Measurements from ENCODE around the gene NCOA1. TPM values are rescaled to one million over a fixed set of nuclear protein-coding genes. Genes with fewer than 3 reads are reported as not detected.

Gene NCOA1
- total RNA-seq, 4 donors from 2014 or later, result 29.9 to 51.9 (median 40.1) TPM

DNA sequence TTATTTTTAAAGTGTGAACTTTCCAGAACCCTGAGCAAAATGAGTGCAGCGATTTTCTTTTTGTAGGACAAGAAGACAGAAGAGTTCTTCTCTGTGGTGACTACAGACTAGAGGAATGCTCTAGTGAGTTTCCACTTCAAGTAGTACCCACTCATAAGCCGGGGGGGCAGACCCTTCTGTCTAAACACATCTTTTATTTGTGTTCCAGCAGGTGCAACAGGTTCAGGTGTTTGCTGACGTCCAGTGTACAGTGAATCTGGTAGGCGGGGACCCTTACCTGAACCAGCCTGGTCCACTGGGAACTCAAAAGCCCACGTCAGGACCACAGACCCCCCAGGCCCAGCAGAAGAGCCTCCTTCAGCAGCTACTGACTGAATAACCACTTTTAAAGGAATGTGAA, 277.0 kb downstream of the NCOA1 start:
- Histone ChIP-seq H3K4me3 (replicated peaks in 1 of 3) (no peak overlapping the region), H3K27ac (peak overlapping the region; percentile 74 to 82 (median 79)), H3K4me1 (peaks cover 12 to 24% of the 10 kb centered on the region in 2 donors), H3K27me3 (no peaks in the 10 kb centered on the region), H3K9me3 (no peaks in the 10 kb centered on the region), H3K36me3 (peaks cover 0 to under 1% of the 10 kb centered on the region in 2 donors)
- intact Hi-C loops (cut with DNase I), result no loop called here
- TF ChIP-seq, protein P1, sequence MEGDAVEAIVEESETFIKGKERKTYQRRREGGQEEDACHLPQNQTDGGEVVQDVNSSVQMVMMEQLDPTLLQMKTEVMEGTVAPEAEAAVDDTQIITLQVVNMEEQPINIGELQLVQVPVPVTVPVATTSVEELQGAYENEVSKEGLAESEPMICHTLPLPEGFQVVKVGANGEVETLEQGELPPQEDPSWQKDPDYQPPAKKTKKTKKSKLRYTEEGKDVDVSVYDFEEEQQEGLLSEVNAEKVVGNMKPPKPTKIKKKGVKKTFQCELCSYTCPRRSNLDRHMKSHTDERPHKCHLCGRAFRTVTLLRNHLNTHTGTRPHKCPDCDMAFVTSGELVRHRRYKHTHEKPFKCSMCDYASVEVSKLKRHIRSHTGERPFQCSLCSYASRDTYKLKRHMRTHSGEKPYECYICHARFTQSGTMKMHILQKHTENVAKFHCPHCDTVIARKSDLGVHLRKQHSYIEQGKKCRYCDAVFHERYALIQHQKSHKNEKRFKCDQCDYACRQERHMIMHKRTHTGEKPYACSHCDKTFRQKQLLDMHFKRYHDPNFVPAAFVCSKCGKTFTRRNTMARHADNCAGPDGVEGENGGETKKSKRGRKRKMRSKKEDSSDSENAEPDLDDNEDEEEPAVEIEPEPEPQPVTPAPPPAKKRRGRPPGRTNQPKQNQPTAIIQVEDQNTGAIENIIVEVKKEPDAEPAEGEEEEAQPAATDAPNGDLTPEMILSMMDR (IDR thresholded peaks at IDR 0.05), result no peak
- TF ChIP-seq POLR2A (IDR thresholded peaks at IDR 0.05), result peak in 1 of 2 donors; percentile 26
- WGBS, 2 donors, result 29 to 31% methylated on average over 5 of the region's 5 CpGs
- DNase-seq, result peak; percentile 92 to 95

DNA sequence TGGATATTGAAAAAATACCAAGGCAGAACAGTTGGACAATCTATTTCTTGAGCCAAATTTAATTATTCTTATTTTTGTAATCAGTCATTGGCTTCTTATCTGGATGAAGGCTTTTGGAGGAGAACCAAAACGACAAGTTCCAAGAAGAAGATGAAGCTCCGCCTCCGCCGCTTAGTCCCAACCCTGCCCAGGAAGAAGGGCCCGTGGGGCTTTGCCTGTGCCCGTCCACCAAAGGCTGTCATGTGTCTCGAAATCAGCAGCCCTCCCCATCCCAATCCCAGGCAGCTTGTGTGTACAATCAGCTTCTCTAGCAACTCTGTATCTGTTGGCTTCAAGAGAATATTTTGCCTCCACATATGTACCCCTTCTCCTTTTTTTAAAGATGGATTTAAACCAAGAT, 277.5 kb downstream of the NCOA1 start:
- Histone ChIP-seq H3K9me3 (no peaks in the 10 kb centered on the region), H3K27ac (peak overlapping the region; percentile 74 to 82 (median 79)), H3K4me3 (replicated peaks in 1 of 3) (no peak overlapping the region), H3K27me3 (no peaks in the 10 kb centered on the region), H3K4me1 (peaks cover 12 to 24% of the 10 kb centered on the region in 2 donors), H3K36me3 (no peaks in the 10 kb centered on the region)
- intact Hi-C loops (cut with DNase I), result no loop called here
- no peak for TF ChIP-seq POLR2A (IDR thresholded peaks at IDR 0.05)
- TF ChIP-seq, protein P1 (IDR thresholded peaks at IDR 0.05), result no peak
- peak; percentile 73 to 76 for DNase-seq
- 18 to 32% methylated on average over 7 of the region's 7 CpGs for WGBS, 2 donors

DNA sequence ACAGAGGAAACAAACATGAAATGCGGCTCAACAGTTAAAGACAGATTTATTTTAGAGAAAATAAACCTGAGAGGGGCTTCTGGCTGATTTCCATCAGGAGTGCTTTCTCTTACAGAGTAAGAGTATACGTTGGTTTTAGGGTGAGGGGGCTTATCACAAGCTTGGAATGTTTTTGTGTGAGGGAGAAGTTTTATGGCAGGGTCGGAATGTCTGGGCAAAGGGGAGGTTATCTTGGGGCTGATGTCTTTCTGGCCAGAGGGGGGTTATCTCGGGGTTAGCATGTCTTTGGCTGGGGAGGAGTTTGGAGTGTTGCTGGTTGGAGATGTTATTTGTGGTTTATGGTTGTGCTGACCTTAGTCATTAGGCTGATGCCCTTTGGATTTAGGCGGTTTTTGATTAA, 280.0 kb downstream of the NCOA1 start:
- 95 to 96% methylated on average over 5 of the region's 5 CpGs for WGBS, 2 donors
- no peak overlapping the region for H3K27ac ChIP-seq
- no peak for DNase-seq
- no peak overlapping the region for H3K4me3 ChIP-seq (replicated peaks in 1 of 3)
- intact Hi-C loops (cut with DNase I), result no loop called here
- H3K9me3 ChIP-seq, result no peaks in the 10 kb centered on the region
- no peaks in the 10 kb centered on the region for H3K36me3 ChIP-seq
- no peak for TF ChIP-seq POLR2A (IDR thresholded peaks at IDR 0.05)
- TF ChIP-seq, protein P1 (IDR thresholded peaks at IDR 0.05), result no peak
- no peaks in the 10 kb centered on the region for H3K27me3 ChIP-seq
- H3K4me1 ChIP-seq, result peaks cover 12 to 21% of the 10 kb centered on the region in 2 donors

DNA sequence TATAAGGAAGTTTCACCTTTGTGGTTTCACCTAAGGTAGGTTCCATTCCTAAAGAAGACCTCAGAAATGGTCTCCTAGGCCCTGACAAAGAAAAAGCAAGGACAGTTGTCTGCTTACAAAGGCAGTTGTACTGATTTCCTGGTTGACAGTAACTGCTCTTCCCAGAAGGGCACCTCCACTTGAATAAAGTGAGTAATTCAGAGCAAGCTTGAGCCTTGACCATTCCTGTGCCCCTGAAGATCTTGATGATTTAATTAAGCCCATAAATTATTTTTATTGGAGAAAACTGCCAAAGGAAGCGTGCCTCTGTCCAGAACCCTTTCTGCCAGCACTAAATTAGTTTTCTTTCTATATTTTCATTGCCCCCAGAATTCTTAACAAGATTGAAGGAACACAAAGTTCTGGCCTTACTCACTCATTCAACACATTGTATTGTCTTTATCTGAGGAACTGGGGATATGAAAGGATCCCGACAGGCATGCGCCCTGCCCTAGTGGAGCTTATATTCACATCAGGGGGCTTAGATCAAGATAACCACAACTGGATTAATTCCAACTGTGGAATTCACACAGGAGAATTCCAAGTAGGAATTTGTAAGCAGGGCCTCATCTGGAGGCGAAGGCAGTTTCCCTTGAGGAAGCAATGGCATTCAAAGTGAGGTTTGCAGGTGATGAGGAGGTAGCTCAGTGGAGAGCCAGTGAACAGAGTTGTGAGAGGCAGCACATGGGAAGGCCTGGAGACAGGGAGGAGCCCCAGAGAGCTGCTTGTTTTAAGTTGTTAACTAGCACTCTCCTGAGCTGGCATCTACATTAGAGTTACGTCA, 280.9 kb downstream of the NCOA1 start:
- Histone ChIP-seq H3K27ac (no peak overlapping the region), H3K27me3 (no peaks in the 10 kb centered on the region), H3K9me3 (no peaks in the 10 kb centered on the region), H3K4me1 (peaks cover 12 to 20% of the 10 kb centered on the region in 2 donors), H3K36me3 (no peaks in the 10 kb centered on the region), H3K4me3 (replicated peaks in 1 of 3) (no peak overlapping the region)
- peak; percentile 9 to 22 for DNase-seq
- 90 to 94% methylated on average over 5 of the region's 5 CpGs for WGBS, 2 donors
- intact Hi-C loops (cut with DNase I), result no loop called here
- TF ChIP-seq, protein P1 (IDR thresholded peaks at IDR 0.05), result no peak
- TF ChIP-seq POLR2A (IDR thresholded peaks at IDR 0.05), result no peak

DNA sequence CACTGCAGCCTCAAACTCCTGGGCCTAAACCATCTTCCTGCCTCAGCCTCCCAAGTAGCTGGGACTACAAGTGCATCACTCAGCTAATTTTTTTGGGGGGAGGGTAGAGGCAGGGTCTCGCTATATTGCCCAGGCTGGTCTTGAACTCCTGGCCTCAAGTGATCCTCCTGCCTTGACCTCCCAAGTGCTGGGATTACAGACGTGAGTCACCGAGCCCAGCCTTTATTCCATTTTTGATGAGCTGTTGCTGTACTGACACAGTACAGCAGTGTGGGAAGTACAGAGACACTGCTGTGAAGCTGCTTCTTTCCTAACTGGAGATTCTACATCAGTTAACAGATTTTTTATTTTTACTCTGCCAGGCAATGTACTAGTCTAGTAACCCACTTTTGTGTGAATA, 283.3 kb downstream of the NCOA1 start:
- Histone ChIP-seq H3K9me3 (no peaks in the 10 kb centered on the region), H3K4me1 (no peaks in the 10 kb centered on the region), H3K4me3 (replicated peaks in 1 of 3) (no peak overlapping the region), H3K27ac (no peak overlapping the region), H3K36me3 (no peaks in the 10 kb centered on the region), H3K27me3 (no peaks in the 10 kb centered on the region)
- no peak for DNase-seq
- intact Hi-C loops (cut with DNase I), result no loop called here
- 87% methylated on average over 3 of the region's 3 CpGs for WGBS, 2 donors
- TF ChIP-seq, protein P1 (IDR thresholded peaks at IDR 0.05), result no peak
- TF ChIP-seq POLR2A (IDR thresholded peaks at IDR 0.05), result no peak
